HG03103 (cell line): Measurements from ENCODE around the gene OR13H1.
"Not testable (repeated sequence)": the region's sequence is repeated elsewhere in the genome, so short reads cannot be mapped to it uniquely, and the experiment has no call there.

Experiments
- ATAC-seq: cut with Tn5 transposase; IDR thresholded peaks from one replicate; pipeline ENCODE4 v1.9.1; 2021; ENCODE audit warnings: low read depth; ENCODE audit not compliant: unreplicated experiment

The OR13H1 gene

GRCh38 chrX:131543774-131544173 is at the start of gene OR13H1:
Gene OR13H1 (plus strand): TSS chrX:131544074. CDS start chrX:131544074, 0 bp downstream.
- ATAC-seq: no peak

GRCh38 chrX:131501556-131501955 is 42.3 kb upstream of the OR13H1 start:
- not testable (repeated sequence) for ATAC-seq

- ATAC-seq: no peak
Measured at GRCh38 chrX:131513159-131513914, 30.5 kb upstream of the OR13H1 start.

- no peak for ATAC-seq
Measured at GRCh38 chrX:131521824-131522223, 22.1 kb upstream of the OR13H1 start.

GRCh38 chrX:131544218-131544617 is 344 bp downstream of the OR13H1 start:
- no peak for ATAC-seq

- no peak for ATAC-seq
Measured at GRCh38 chrX:131549011-131549410, 5.1 kb downstream of the OR13H1 start.

- not testable (repeated sequence) for ATAC-seq
Measured at GRCh38 chrX:131552453-131552852, 8.6 kb downstream of the OR13H1 start.

GRCh38 chrX:131558562-131558961 is 14.7 kb downstream of the OR13H1 start:
- ATAC-seq: no peak

- no peak for ATAC-seq
Measured at GRCh38 chrX:131564553-131565229, 20.8 kb downstream of the OR13H1 start.

- ATAC-seq: no peak
Measured at GRCh38 chrX:131565909-131566308, 22.0 kb downstream of the OR13H1 start.

GRCh38 chrX:131571348-131571747 is 27.5 kb downstream of the OR13H1 start:
- ATAC-seq: no peak

- ATAC-seq: no peak
Measured at GRCh38 chrX:131572372-131573014, 28.6 kb downstream of the OR13H1 start.

GRCh38 chrX:131577413-131577812 is 33.5 kb downstream of the OR13H1 start:
- no peak for ATAC-seq

GRCh38 chrX:131577999-131578734 is 34.3 kb downstream of the OR13H1 start:
- no peak for ATAC-seq

- not testable (repeated sequence) for ATAC-seq
Measured at GRCh38 chrX:131578735-131579367, 35.0 kb downstream of the OR13H1 start.

GRCh38 chrX:131588995-131589394 is 45.1 kb downstream of the OR13H1 start:
- no peak for ATAC-seq
